HK-2 (cell line): ENCODE measurements around the gene FIBIN.
"Not testable (repeated sequence)": the region's sequence is repeated elsewhere in the genome, so short reads cannot be mapped to it uniquely, and the experiment has no call there.

Experiments used
- DNase-seq: peaks from one replicate; pipeline ENCODE4 v3.0.0-alpha.2; 2018; ENCODE audit not compliant: unreplicated experiment

Gene FIBIN

GRCh38 chr11:26993965-26994457 is at the start of gene FIBIN:
TSS of gene FIBIN (plus strand) at chr11:26994112. CDS start at chr11:26994527, 415 bp downstream.
- DNase-seq = no peak

DNA sequence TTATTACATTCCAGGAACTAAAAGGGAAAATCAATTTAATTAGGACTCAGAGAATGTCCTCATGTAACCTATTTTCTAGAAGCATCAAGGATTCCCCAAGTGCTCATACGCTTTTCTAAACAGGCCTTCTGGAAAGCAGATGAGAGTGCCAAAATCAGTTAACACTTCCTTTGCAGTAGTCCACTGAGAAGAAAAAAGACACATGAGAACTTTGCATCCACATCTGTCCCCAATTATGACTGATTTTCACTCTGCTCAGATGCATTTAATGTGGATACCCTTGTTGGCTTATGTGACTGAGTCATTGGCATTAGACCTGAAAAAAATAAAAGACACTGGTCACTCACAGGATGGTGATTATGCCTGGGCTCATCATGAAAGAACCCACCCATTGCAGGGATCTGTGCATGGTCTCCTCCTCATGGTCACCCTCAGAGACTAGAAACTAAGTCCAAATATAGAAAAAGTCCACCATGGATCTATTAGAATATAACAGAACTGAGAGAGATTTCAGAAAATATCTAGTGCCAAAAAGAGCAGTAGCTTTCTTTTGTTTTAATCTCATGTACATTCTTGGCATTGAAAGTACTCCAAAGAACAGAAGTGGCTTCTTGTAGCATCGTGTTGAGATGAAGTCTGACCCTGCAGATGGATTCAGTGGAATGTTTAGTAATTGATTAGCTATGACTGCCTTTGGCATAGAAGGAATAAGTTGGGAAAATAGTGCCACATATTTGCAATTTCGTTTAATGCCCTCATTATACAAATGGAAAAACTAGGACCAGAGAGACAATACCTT is 48.8 kb upstream of the FIBIN start:
- DNase-seq = no peak

DNA sequence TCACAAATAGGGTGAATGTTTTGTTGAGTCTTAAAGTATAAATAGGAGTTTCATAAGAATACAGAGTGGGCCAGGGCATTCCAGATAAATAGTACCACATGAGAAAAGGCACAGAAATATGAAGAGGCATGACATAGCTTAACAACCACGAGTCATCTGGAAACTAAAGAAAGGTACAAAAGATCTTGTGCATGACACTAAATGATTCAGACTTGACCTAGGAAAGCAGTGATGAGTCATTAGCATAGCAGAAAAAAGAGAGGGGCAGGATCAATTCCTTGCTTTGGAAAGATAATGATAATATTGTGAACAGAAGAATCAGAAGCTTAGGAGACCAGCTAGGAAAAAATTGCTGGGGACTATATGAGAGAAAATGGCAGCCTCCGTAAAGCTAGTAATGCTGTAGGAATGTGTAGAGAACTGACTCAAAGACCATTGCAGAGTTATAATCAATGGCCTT is 47.6 kb upstream of the FIBIN start:
- DNase-seq = no peak

DNA sequence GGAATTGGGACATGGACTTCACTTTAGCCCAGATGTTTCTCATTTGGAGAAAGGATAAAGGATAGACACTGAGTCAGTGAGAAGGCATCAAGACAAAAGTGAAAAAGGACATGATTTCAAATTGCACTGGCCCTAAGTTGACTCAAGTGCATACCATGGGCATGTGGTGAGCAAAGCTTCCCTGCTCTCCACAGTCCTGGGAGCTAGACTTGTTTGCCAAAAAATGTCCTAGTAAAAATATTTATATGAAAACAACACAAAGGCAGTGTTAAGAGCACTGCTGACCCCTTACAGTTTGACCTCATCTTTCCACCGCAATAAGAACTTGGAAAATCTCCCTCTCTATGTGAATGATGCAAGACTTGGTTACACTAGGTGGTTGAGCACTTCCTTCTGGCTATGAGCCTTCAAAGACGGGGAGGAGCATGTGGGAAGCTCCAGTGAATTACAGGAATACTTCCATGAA is 46.5 kb upstream of the FIBIN start:
- DNase-seq = no peak

GRCh38 chr11:26947904-26948639 is 45.8 kb upstream of the FIBIN start:
- no peak for DNase-seq

- DNase-seq = no peak
Measured at GRCh38 chr11:26948881-26949280, 45.0 kb upstream of the FIBIN start.

DNA sequence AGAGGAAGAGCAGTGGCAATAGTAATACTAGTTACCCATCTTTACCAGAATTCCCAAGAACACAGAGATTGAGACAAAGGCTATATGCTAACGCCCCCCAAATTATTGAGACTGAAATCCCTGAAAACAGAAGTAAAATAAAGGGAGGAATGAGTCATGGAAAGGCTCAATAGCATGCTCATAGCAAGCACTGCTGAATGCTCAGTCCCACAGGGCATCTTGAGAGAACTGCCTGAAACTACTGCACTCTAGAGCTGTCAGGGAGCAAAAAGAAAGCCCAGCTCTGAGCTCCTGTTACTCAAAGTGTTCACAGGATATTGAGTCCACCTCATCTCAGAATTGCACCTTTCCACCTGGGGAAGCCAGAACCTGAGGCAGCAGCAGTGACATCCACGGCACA is 44.1 kb upstream of the FIBIN start:
- no peak for DNase-seq

DNA sequence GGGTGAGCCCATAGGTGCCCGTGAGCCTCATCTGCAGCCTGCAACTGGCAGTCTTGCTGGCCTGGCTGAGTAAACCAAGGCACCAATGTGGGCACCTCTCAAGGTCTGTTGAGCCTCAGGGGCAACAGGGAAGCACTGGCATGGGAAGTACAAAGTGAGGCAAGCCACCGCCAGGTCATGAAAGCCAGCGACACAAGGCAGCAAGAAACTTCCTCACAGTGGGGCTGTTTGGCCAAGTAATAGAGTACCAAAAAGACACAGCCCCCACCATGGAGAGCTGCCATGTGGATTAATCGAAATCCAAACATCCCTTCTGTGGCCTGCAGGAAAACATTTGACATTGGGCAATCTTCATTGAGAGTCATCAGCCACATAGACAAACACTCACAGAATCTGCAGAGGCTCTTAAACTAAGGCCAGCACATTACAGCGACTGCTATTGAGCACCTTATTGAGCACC is 43.6 kb upstream of the FIBIN start:
- DNase-seq = no peak

- no peak for DNase-seq
Measured at GRCh38 chr11:26951809-26952515, 42.0 kb upstream of the FIBIN start.

GRCh38 chr11:26953770-26954392 is 40.0 kb upstream of the FIBIN start:
- DNase-seq = no peak

DNA sequence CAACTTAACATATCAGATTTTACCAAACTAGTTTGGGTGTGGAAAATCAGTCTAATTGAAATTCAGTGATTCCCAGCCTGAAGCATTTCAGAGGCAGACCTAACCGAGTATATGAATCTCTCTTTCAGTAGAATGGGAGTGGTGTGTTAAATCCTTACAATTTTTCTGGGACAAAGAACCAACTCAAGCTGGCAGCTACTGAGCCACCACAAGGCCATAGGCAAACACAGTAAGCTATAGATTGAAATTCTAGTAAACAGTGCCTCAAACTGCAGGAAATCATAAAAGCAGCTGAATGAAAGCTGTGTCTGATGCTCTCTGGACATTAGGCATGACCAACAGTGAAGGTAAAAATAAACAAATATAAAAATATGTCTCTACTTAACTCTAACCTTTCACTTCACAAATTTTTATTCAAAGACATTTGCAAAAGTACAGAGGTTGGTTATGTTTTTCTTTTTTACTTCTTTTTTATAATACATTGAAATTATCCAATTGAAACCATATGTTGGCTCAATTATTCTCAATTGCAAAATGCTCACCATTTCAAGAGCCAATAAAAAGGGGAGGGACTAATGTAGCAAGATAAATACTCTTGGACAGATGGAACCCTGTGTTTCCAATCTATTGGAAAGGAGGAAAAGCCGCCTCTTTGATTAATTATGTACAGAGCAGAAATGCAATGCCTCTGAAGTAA is 35.8 kb upstream of the FIBIN start:
- no peak for DNase-seq

- DNase-seq = no peak
Measured at GRCh38 chr11:26958702-26959049, 35.2 kb upstream of the FIBIN start.

GRCh38 chr11:26960281-26960680 is 33.6 kb upstream of the FIBIN start:
- no peak for DNase-seq

GRCh38 chr11:26963764-26964163 is 30.1 kb upstream of the FIBIN start:
- DNase-seq = no peak

GRCh38 chr11:26964339-26964738 is 29.6 kb upstream of the FIBIN start:
- DNase-seq = no peak

- not testable (repeated sequence) for DNase-seq
Measured at GRCh38 chr11:26964847-26965485, 28.9 kb upstream of the FIBIN start.

DNA sequence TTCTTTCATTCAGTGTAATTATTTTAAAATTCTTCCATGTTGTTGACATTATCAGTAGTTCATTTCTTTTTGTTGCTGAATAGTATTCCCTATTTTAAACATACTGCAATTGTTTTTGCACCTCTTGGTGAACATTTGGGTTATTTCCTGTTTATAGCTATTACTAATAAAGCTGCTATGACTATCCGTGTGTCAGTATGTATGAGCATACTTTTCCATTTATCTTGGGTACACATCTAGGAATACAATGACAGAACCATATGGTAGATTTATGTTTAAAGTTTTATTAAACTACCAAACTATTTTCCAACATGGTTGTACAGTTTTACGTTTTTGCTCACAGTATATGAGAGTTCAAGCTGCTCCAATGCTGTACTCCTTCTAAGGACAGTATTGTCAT is 22.0 kb upstream of the FIBIN start:
- DNase-seq = no peak

DNA sequence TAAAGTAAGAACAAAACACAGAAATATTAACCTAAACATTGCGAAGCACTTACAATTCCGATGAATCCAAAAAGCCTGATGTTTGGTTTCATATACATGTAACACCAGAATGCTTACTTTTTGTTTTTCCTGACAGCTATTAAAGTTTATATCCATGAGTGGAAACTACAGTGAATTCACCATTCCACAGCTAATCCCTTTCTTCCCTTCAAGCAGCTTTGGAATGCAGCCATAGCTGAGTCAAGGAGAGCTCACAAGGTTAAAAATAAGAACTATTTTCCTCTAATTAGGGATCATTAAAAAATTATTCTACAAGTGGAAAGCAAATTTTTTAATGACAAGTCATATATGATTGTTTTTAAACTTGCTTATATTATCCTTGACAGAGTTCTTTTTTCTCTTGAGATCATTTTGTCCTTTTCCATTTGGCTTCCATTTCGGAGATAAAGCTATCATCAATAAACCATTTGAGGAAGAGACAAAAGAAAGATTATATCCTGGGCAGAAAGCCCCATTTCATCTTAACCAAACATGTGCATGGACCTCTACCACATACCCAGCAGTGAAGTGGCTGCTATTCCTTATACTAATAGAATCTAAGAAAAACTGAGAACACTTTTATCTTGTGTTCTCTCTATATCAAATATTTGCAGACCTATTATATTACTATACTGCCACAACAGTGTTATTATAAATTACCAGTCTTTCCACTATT is 19.7 kb upstream of the FIBIN start:
- DNase-seq = no peak

DNA sequence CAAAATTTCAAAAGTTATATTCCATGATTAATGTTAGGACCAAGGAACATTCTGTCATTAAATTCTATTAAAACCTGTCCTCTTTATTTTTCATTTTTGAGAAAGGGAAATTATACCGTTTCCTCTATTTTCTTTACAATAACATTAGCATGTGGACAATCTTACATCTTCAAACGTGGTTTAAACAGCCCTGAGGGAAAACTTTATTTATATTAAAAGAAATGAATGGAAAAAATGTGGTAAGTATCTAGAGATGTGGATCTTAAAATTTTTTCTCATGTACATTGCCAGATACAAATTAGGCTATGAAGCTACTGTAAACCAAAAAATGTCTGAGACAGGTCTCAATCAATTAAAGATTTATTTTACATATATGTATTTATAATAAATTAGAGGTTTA is 18.9 kb upstream of the FIBIN start:
- no peak for DNase-seq

DNA sequence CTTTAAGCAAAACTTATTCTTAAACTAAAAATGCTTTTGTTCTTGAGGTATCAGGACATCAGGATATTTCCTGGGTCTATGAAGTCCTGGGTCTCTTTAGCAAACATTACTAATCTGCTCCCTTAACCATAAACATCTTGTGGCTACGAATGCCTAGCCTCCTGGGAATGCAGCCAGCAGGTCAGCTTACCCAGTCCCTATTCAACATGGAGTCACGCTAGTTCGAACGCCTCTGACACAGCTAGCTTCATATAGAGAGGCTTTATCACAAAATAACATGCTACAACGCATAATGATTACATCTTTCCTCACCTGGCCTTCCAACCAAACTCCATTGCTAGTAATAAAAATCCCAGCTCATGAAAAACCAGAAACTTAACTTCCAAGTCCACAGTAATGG is 17.5 kb upstream of the FIBIN start:
- no peak for DNase-seq
